Neural progenitor cell (in vitro differentiated cells): ENCODE measurements around the gene RPSA.

Source experiments
- EZH2 ChIP-seq: fragments of 200-600 bp; sonication (generic); IDR thresholded peaks from 2 replicates; pipeline ENCODE4 v1.6.1; 2017; ENCODE audit warnings: antibody characterized with exemption, mild to moderate bottlenecking, moderate library complexity
- TF ChIP-seq, protein P1 (sequence below): fragments of 200-600 bp; sonication (generic); IDR thresholded peaks from 2 replicates; pipeline ENCODE4 v1.5.1; 2017; ENCODE audit warnings: antibody characterized with exemption, mild to moderate bottlenecking

DNA sequence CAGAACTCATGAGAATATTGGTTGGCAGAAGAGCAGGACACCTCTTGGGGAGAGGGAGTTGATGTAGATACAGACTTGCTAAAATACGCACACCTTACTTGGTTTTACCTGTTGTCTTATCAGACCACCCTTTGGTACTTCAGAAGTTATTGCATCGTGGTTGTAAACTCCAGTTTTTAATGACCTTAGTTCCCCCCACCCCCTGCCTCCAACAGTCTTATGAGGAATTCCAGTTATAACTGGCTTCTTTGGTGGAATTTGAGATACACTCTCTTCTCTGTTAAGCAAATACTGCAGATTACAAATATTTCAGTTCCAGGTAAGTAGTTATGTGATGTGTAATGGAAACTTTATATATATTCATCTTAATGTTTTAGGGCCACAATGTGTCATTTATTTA is 18.4 kb upstream of the RPSA start:
- TF ChIP-seq, protein P1, sequence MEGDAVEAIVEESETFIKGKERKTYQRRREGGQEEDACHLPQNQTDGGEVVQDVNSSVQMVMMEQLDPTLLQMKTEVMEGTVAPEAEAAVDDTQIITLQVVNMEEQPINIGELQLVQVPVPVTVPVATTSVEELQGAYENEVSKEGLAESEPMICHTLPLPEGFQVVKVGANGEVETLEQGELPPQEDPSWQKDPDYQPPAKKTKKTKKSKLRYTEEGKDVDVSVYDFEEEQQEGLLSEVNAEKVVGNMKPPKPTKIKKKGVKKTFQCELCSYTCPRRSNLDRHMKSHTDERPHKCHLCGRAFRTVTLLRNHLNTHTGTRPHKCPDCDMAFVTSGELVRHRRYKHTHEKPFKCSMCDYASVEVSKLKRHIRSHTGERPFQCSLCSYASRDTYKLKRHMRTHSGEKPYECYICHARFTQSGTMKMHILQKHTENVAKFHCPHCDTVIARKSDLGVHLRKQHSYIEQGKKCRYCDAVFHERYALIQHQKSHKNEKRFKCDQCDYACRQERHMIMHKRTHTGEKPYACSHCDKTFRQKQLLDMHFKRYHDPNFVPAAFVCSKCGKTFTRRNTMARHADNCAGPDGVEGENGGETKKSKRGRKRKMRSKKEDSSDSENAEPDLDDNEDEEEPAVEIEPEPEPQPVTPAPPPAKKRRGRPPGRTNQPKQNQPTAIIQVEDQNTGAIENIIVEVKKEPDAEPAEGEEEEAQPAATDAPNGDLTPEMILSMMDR, result no peak
- no peak for TF ChIP-seq EZH2
